ENCODE data around the gene ABCF1. TPM values are rescaled to one million over a fixed set of nuclear protein-coding genes. Genes with fewer than 3 reads are reported as not detected.

The ABCF1 gene
- total and polyA plus RNA-seq, 9 of the 15 experiments (the other 6 are each of a cell fraction or from before 2014, with no cell fraction given), result 41.6 to 193 (median 102) TPM

- CTCF ChIA-PET (ENCODE audit: low intra/inter-chr PET ratio), result no interaction called here
- no peaks in the 10 kb centered on the region for H3K9me1 ChIP-seq (ENCODE audit: control insufficient read depth, insufficient read depth, low read length)
- no peak overlapping the region for H2AFZ ChIP-seq (ENCODE audit: low read depth, low read length)
- in situ Hi-C loops (cut with MboI), result no loop called here
- H3K27me3 ChIP-seq (ENCODE audit: control insufficient read depth in 2 of 2, insufficient read depth in 2 of 2, low read length in 2 of 2), result no peaks in the 10 kb centered on the region
- H4K20me1 ChIP-seq (replicated peaks; ENCODE audit: control insufficient read depth, insufficient read depth, low read length), result peaks cover 7% of the 10 kb centered on the region; the same call in 1 of the 2 replicates
- 96% methylated on average over 27 of the region's 39 CpGs for whole genome bisulfite sequencing (ENCODE audit: insufficient coverage, low coverage, missing lambda C conversion rate)
- POLR2A ChIA-PET, result interaction anchor here (0.9 to 13.5 kb wide), 4 partner anchors 8 to 32 kb away, joined by 3 to 310 read pairs (median 32); no protein-coding TSS in a partner anchor
- no peaks in the 10 kb centered on the region for H3K9me3 ChIP-seq (replicated peaks; ENCODE audit: control insufficient read depth, insufficient read depth, low read depth, low read length)
- peaks cover 80% of the 10 kb centered on the region for H3K36me3 ChIP-seq (ENCODE audit: control insufficient read depth, insufficient read depth, low read length)
- intact Hi-C loops (cut with micrococcal nuclease), result no loop called here
- peaks cover 4 to 11% of the 10 kb centered on the region in 2 experiments; a peak in 4 of 5 replicates for H3K4me1 ChIP-seq (replicated peaks in 1 of 2; ENCODE audit: control insufficient read depth in 2 of 2, insufficient read depth in 2 of 2, low read length in 2 of 2)
- no peak for DNase-seq (ENCODE audit: extremely low read depth in 1 of 4, low spot score in 3 of 4)
- H3K4me2 ChIP-seq (ENCODE audit: insufficient read depth, low read length), result no peak overlapping the region
- peaks cover 3% of the 10 kb centered on the region; the same call in 1 of the 3 replicates for H3K79me2 ChIP-seq (ENCODE audit: control insufficient read depth, insufficient read depth, low read length)
- H3K9ac ChIP-seq (ENCODE audit: insufficient read depth in 1 of 2, low read depth in 2 of 2, low read length in 2 of 2), result no peak overlapping the region
- FAIRE-seq, result no peak
- ATAC-seq, result no peak
- no TSS peak for BruUV-seq (replicated peaks)
- no peak overlapping the region for H3K27ac ChIP-seq (ENCODE audit: extremely low read depth, low read depth, low read length)
- no peak overlapping the region for H3K4me3 ChIP-seq
- TF ChIP-seq ZNF512 (tag; IDR thresholded peaks at IDR 0.05) (no peak), HNRNPL (IDR thresholded peaks at IDR 0.05; ENCODE audit: low read depth, low read length) (peak; percentile 88), RBM22 (IDR thresholded peaks at IDR 0.05; ENCODE audit: low read depth, low read length, poor library complexity, severe bottlenecking) (peak; percentile 66), TOE1 (IDR thresholded peaks at IDR 0.05; ENCODE audit: borderline replicate concordance) (no peak), TOE1 (CRISPR knock-in tag; IDR thresholded peaks at IDR 0.05; ENCODE audit: borderline replicate concordance, low read depth) (no peak), NFYB (IDR thresholded peaks at IDR 0.05; ENCODE audit: extremely low read depth, insufficient read length) (no peak), XRCC5 (IDR thresholded peaks at IDR 0.05; ENCODE audit: low read depth, low read length) (no peak), MAFK (IDR thresholded peaks at IDR 0.05; ENCODE audit: low read length) (no peak), BCLAF1 (IDR thresholded peaks at IDR 0.05; ENCODE audit: borderline replicate concordance in 1 of 2, control insufficient read depth in 1 of 2, low read depth in 2 of 2, low read length in 1 of 2) (no peak), HOXB6 (CRISPR knock-in tag; IDR thresholded peaks at IDR 0.05; ENCODE audit: borderline replicate concordance) (no peak), CTCF (IDR thresholded peaks at IDR 0.05 in 2 of 3, conservative IDR thresholded peaks at IDR 0.05 in 1 of 3; ENCODE audit: insufficient read depth in 2 of 3, low read depth in 1 of 3, low read length in 3 of 3) (no peak)
These were observed 30.8 kb downstream of the ABCF1 start for GRCh38 chr6:30601815-30602641.

All from K562 (cell line).